Ishikawa (cell line): ENCODE measurements around the gene SHPK.

Source experiments
- CEBPB ChIP-seq: IDR thresholded peaks from 2 replicates; pipeline ENCODE4 v1.6.1; 2012
- CREB1 ChIP-seq: IDR thresholded peaks from 2 replicates; pipeline ENCODE4 v1.6.1; 2012; ENCODE audit warnings: low read depth
- EGR1 ChIP-seq: IDR thresholded peaks from 2 replicates; pipeline ENCODE4 v1.6.1; 2012
- EP300 ChIP-seq: IDR thresholded peaks from 2 replicates; pipeline ENCODE4 v1.6.1; 2012; ENCODE audit warnings: borderline replicate concordance
- FOXM1 ChIP-seq: IDR thresholded peaks from 2 replicates; pipeline ENCODE4 v1.6.1; 2012; ENCODE audit warnings: low read depth, borderline replicate concordance
- NFIC ChIP-seq: IDR thresholded peaks from 2 replicates; pipeline ENCODE4 v1.6.1; 2012
- RAD21 ChIP-seq: IDR thresholded peaks from 2 replicates; pipeline ENCODE4 v1.6.1; 2012; ENCODE audit warnings: low read depth
- TAF1 ChIP-seq: IDR thresholded peaks from 2 replicates; pipeline ENCODE4 v1.6.1; 2012; ENCODE audit warnings: low read depth, mild to moderate bottlenecking
- TCF12 ChIP-seq: IDR thresholded peaks from 2 replicates; pipeline ENCODE4 v1.6.1; 2012; ENCODE audit warnings: low read depth
- TEAD4 ChIP-seq: IDR thresholded peaks from 2 replicates; pipeline ENCODE4 v1.6.1; 2012
- YY1 ChIP-seq: IDR thresholded peaks from 2 replicates; pipeline ENCODE4 v1.6.1; 2012; ENCODE audit warnings: low read depth
- ZBTB7A ChIP-seq: IDR thresholded peaks from 2 replicates; pipeline ENCODE4 v1.6.1; 2012; ENCODE audit warnings: low read depth
- TF ChIP-seq, protein P1 (sequence below): IDR thresholded peaks from 2 replicates; pipeline ENCODE4 v1.6.1; 2012; ENCODE audit warnings: low read depth, mild to moderate bottlenecking
- TF ChIP-seq, protein P2 (sequence below): IDR thresholded peaks from 2 replicates; pipeline ENCODE4 v1.6.1; 2012
- TF ChIP-seq, protein P3 (sequence below): IDR thresholded peaks from 2 replicates; pipeline ENCODE4 v1.6.1; 2012

The SHPK gene

DNA sequence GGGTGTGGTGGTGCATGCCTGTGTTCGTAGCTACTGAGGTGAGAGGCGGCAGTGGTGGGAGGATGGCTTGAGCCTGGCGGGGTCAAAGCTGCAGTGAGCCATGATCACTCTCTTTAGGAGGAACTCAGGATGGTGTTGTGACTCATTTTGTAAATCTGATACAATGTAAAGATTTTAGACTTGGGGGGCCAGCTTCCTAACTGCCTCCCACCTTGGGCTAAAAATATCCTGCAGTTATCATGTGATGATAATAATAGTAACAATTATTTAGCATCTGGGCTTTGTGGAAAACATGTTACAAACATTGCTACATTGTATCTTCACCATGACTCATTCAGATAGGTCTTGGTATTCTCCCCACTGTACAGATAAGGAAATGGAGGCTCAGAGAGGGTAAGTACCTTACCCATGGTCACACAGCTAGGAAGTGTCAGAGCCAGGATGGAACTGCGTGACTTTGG lies 7.9 kb upstream of the SHPK start:
- TF ChIP-seq EP300 (no peak), TCF12 (no peak), FOXM1 (no peak), EGR1 (no peak), CEBPB (no peak), CREB1 (no peak), TAF1 (no peak), NFIC (no peak), ZBTB7A (no peak), YY1 (no peak), RAD21 (no peak), TEAD4 (no peak)
- TF ChIP-seq, protein P1, sequence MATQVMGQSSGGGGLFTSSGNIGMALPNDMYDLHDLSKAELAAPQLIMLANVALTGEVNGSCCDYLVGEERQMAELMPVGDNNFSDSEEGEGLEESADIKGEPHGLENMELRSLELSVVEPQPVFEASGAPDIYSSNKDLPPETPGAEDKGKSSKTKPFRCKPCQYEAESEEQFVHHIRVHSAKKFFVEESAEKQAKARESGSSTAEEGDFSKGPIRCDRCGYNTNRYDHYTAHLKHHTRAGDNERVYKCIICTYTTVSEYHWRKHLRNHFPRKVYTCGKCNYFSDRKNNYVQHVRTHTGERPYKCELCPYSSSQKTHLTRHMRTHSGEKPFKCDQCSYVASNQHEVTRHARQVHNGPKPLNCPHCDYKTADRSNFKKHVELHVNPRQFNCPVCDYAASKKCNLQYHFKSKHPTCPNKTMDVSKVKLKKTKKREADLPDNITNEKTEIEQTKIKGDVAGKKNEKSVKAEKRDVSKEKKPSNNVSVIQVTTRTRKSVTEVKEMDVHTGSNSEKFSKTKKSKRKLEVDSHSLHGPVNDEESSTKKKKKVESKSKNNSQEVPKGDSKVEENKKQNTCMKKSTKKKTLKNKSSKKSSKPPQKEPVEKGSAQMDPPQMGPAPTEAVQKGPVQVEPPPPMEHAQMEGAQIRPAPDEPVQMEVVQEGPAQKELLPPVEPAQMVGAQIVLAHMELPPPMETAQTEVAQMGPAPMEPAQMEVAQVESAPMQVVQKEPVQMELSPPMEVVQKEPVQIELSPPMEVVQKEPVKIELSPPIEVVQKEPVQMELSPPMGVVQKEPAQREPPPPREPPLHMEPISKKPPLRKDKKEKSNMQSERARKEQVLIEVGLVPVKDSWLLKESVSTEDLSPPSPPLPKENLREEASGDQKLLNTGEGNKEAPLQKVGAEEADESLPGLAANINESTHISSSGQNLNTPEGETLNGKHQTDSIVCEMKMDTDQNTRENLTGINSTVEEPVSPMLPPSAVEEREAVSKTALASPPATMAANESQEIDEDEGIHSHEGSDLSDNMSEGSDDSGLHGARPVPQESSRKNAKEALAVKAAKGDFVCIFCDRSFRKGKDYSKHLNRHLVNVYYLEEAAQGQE, result no peak
- TF ChIP-seq, protein P2, sequence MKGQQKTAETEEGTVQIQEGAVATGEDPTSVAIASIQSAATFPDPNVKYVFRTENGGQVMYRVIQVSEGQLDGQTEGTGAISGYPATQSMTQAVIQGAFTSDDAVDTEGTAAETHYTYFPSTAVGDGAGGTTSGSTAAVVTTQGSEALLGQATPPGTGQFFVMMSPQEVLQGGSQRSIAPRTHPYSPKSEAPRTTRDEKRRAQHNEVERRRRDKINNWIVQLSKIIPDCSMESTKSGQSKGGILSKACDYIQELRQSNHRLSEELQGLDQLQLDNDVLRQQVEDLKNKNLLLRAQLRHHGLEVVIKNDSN, result no peak
- TF ChIP-seq, protein P3, sequence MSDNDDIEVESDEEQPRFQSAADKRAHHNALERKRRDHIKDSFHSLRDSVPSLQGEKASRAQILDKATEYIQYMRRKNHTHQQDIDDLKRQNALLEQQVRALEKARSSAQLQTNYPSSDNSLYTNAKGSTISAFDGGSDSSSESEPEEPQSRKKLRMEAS, result no peak

DNA sequence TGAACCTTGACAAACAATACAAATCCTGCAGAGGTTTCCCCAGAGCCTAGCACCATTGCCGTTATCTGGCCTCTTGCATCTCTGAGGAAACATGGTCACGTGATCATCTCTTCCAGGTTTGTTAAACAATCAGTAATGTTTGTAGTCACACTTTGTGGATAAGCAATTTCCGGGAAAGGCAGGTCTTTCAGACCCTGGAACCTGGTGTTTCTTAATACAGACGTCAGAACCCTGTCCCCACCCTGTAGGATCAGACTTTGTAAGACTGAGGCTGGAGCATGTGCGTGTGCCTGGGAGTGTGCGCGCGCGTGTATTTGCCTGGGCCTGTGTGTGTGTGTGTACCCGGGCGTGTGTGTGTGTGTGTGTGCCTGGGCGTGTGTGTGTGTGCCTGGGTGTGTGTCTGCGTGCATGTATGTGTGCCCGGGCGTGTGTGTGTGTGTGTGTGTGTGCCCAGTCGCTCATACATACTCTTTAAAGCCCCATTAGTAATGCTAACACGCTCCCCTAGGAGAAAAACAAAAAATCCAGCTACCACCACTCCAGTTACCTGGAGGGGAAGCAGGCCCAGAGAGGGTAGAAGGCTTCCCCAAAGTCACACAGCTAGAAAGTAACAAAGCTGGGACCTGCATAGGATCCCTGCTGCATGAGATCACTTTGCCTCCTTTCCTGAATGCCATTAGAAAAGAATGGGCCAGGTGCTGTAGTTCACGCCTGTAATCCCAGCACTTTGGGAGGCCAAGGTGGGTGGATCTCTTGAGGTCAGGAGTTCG lies 5.9 kb upstream of the SHPK start:
- TF ChIP-seq, protein P3, result no peak
- TF ChIP-seq FOXM1, result no peak
- no peak for TF ChIP-seq YY1
- TF ChIP-seq RAD21, result no peak
- no peak for TF ChIP-seq TCF12
- TF ChIP-seq EP300, result no peak
- no peak for TF ChIP-seq ZBTB7A
- TF ChIP-seq, protein P2, result no peak

DNA sequence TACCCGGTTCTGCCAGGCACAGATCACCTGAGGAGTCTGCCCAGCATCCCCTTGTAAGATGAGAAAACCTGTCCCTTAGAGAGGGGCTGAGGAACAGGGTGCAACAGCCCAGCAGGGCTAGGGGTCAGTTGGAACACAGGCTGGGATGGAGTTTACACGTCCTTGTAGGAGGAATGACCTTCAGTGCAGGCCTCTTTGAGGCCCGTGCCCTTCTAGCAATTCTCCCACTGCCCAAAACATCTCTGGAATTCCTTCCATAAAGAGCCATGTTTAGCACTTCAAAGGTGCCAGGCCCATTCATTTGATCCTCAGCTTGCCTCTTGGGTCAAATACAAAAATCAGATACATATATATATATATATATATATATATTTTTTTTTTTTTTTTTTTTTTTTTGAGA lies 5.0 kb upstream of the SHPK start:
- TF ChIP-seq RAD21 (no peak), NFIC (no peak), EGR1 (no peak), TCF12 (no peak), ZBTB7A (no peak), CREB1 (no peak), EP300 (no peak)
- TF ChIP-seq, protein P3, result no peak
- TF ChIP-seq, protein P2, result no peak
- TF ChIP-seq, protein P1, result no peak

DNA sequence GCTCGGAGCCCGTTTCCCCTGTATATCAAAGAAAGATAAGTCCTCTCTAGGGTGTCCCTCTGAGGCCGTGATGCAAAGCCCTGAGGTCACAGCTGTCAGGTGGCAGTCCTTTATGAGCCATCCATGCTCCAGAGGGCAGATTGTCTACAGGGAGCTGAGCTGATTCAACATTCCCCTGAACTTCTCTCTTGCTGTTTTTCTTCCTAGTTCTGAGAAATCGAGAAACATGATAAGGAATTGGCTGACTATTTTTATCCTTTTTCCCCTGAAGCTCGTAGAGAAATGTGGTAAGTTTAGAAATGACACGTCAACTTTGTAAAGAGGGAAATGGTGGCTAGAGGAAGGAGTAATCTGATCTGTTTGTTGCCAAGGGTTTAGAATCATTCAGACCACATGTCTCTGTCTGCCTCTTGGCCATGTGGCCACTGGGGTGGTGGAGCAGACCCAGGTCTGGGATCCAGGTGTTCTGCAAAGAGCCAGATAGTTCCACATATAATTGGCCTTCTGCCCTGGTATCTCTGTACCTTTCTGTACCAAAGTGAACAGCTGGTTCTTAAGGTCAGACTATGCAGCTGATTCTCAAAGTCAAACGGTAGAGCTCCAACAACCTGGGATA lies 4.0 kb upstream of the SHPK start:
- TF ChIP-seq, protein P1, result no peak
- no peak for TF ChIP-seq TCF12
- no peak for TF ChIP-seq EGR1
- TF ChIP-seq EP300, result no peak
- TF ChIP-seq, protein P3, result no peak
- TF ChIP-seq, protein P2, result no peak
- TF ChIP-seq TEAD4, result no peak
